ENCODE measurements around the gene SPAG16.

DNA sequence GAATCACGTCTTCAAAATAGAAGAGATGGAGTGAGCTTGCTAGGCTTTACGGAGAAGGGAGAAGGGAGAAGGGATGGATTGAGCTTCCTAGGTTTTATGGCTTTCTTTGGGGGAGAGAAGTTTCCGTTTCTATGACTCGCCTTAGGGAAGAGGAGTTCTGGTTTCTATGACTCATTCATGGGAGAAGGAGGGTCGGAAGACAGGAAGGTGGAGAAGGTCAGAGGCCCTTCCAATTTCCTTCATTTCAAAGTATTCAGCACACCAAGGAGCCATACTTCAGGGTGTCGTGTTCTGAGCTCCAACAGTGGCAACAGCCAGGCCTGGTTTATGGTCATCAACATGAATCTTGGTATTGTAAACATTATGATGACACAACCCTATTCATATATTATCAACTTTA lies 841.9 kb downstream of the SPAG16 start:
- TF ChIP-seq, protein P1, sequence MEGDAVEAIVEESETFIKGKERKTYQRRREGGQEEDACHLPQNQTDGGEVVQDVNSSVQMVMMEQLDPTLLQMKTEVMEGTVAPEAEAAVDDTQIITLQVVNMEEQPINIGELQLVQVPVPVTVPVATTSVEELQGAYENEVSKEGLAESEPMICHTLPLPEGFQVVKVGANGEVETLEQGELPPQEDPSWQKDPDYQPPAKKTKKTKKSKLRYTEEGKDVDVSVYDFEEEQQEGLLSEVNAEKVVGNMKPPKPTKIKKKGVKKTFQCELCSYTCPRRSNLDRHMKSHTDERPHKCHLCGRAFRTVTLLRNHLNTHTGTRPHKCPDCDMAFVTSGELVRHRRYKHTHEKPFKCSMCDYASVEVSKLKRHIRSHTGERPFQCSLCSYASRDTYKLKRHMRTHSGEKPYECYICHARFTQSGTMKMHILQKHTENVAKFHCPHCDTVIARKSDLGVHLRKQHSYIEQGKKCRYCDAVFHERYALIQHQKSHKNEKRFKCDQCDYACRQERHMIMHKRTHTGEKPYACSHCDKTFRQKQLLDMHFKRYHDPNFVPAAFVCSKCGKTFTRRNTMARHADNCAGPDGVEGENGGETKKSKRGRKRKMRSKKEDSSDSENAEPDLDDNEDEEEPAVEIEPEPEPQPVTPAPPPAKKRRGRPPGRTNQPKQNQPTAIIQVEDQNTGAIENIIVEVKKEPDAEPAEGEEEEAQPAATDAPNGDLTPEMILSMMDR (IDR thresholded peaks at IDR 0.05), result no peak
- no peak for TF ChIP-seq ZFX (IDR thresholded peaks at IDR 0.05; ENCODE audit: borderline replicate concordance)

Measured in 22Rv1 (cell line).